ENCODE data around the gene TCF4.
A peak's percentile ranks its signal among the peaks of the same experiment; 100 is the strongest.

TCF4 gene

DNA sequence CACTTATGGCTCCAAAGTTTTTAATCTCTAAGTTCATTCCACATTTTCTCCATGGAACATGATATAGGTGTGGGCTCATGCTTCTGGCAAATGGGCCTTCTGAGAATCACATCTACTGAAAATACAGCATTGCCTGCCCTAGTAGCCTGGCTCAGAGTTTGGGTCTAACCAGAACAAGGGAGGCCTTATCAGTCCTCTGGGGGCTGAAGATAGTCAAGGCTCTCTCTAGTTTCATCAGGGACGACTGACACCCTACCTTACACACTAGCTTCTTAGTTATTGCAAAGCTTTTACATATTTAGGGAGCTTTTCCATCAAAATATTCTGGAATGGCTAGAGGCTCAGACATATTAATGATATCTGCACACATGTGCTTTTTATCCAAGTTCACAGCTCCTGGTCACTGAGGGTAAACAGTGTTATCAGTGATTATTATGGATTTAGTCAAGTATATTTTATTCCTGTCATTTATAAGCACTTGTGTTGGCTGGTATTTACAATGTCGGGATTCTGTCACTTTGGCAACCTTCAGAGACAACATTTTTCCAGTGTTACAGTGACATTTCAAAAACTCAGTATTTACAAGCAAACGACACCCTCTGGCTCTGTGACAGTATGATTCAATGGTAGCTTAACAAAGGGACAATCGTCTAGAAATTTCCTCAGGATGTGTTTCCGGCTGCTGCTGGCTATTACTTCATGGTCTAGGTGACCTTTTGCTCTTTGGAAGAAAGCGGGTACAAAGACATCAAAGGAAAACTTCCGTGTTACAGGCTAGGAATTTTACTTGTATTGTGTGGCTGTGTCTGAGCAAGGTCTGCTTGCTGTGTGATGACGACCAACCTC lies 200.6 kb downstream of the TCF4 start:
- H3K36me3 ChIP-seq (ENCODE audit: control insufficient read depth in 4 of 4, insufficient read depth in 4 of 4, low read length in 3 of 4): peaks cover 0 to 13% (median 10%) of the 10 kb centered on the region in 4 experiments
- POLR2A ChIA-PET: no interaction called here
- H3K4me1 ChIP-seq (ENCODE audit: control extremely low read depth in 1 of 4, control insufficient read depth in 4 of 4, insufficient read depth in 4 of 4, low read length in 3 of 4): no peaks in the 10 kb centered on the region
- no peaks in the 10 kb centered on the region for H3K27me3 ChIP-seq (replicated peaks in 2 of 5; ENCODE audit: control insufficient read depth in 4 of 5, insufficient read depth in 5 of 5, low read length in 4 of 5)
- H3K27ac ChIP-seq (ENCODE audit: insufficient read depth in 1 of 2, low read depth in 1 of 2, low read length in 2 of 2, poor library complexity in 1 of 2, severe bottlenecking in 2 of 2): no peak overlapping the region
- DNase-seq: no peak
- H3K4me3 ChIP-seq (ENCODE audit: control insufficient read depth in 1 of 7, extremely low read depth in 1 of 7, insufficient read depth in 4 of 7, low read depth in 2 of 7, low read length in 6 of 7): no peak overlapping the region
- WGBS (ENCODE audit: insufficient coverage): 100% methylated on average over 4 of the region's 8 CpGs
- CTCF ChIA-PET: interaction anchor here (0.7 kb wide), 1 partner anchor 44 kb away, joined by 3 read pairs; no protein-coding TSS in a partner anchor
- peaks cover 0 to 14% (median 6%) of the 10 kb centered on the region in 5 experiments for H3K9me3 ChIP-seq (ENCODE audit: control extremely low read depth in 1 of 5, control insufficient read depth in 4 of 5, insufficient read depth in 2 of 5, low read depth in 1 of 5, low read length in 4 of 5)

DNA sequence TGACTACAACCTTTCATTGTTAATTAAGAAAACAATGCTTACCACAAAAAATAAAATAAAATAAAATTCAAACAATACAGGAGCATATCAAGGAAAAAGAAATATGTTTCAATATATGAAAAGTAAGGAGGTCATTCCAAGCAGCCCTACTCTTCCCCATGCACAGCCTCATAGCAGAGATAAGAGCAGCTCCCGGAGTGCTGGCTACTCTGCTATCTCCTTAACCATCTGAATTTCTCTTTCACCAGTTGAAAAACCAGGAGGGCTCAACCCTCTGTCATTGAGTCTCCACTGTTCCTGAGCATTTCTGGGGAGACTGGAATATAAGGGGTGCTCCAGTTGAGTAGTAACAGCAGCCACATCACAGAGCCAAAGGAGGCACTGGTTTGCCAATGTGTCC lies 201.4 kb downstream of the TCF4 start:
- no peak overlapping the region for H3K27ac ChIP-seq (ENCODE audit: insufficient read depth in 1 of 2, low read depth in 1 of 2, low read length in 2 of 2, poor library complexity in 1 of 2, severe bottlenecking in 2 of 2)
- 100% methylated on average over 1 of the region's 1 CpG for WGBS (ENCODE audit: insufficient coverage)

DNA sequence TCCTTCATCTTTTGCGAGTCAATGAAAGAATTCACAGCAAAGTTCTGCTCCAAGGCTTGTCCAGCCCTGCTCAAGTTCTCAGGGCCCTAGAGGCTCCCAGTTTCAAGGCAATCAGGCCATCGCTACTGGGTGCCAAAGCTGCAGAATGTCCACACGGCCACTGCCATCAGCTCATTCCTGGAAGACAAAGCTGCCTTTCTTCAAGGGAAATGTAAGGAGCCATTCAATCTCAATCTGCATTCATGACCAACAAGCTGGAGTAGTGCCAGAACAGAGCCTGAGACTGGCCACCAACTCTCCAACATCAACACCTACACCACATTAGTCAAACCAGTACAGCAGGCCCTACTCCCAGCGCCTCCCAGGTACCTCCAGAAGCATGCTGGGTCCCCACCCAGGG lies 202.2 kb downstream of the TCF4 start:
- Histone ChIP-seq H3K27ac (ENCODE audit: insufficient read depth in 1 of 2, low read depth in 1 of 2, low read length in 2 of 2, poor library complexity in 1 of 2, severe bottlenecking in 2 of 2) (no peak overlapping the region), H3K36me3 (ENCODE audit: control insufficient read depth in 4 of 4, insufficient read depth in 4 of 4, low read length in 3 of 4) (peaks cover 0 to 15% (median 10%) of the 10 kb centered on the region in 4 experiments), H3K27me3 (replicated peaks in 2 of 5; ENCODE audit: control insufficient read depth in 4 of 5, insufficient read depth in 5 of 5, low read length in 4 of 5) (no peaks in the 10 kb centered on the region), H3K9me3 (ENCODE audit: control extremely low read depth in 1 of 5, control insufficient read depth in 4 of 5, insufficient read depth in 2 of 5, low read depth in 1 of 5, low read length in 4 of 5) (peaks cover 0 to 23% (median 8%) of the 10 kb centered on the region in 5 experiments), H3K4me1 (ENCODE audit: control extremely low read depth in 1 of 4, control insufficient read depth in 4 of 4, insufficient read depth in 4 of 4, low read length in 3 of 4) (no peaks in the 10 kb centered on the region), H3K4me3 (ENCODE audit: control insufficient read depth in 1 of 7, extremely low read depth in 1 of 7, insufficient read depth in 4 of 7, low read depth in 2 of 7, low read length in 6 of 7) (no peak overlapping the region)
- 97% methylated on average over 3 of the region's 4 CpGs for WGBS (ENCODE audit: insufficient coverage)
- POLR2A ChIA-PET: no interaction called here
- CTCF ChIA-PET: interaction anchor here (0.6 to 1.0 kb wide), 3 partner anchors 10 to 29 kb away, joined by 3 to 4 read pairs (median 3); no protein-coding TSS in a partner anchor
- DNase-seq: no peak

More for the DNA sequence above, 201.4 kb downstream of the TCF4 start:
- peaks cover 0 to 13% (median 10%) of the 10 kb centered on the region in 4 experiments for H3K36me3 ChIP-seq (ENCODE audit: control insufficient read depth in 4 of 4, insufficient read depth in 4 of 4, low read length in 3 of 4)
- no peaks in the 10 kb centered on the region for H3K4me1 ChIP-seq (ENCODE audit: control extremely low read depth in 1 of 4, control insufficient read depth in 4 of 4, insufficient read depth in 4 of 4, low read length in 3 of 4)
- no peak for DNase-seq
- no peaks in the 10 kb centered on the region for H3K27me3 ChIP-seq (replicated peaks in 2 of 5; ENCODE audit: control insufficient read depth in 4 of 5, insufficient read depth in 5 of 5, low read length in 4 of 5)
- H3K9me3 ChIP-seq (ENCODE audit: control extremely low read depth in 1 of 5, control insufficient read depth in 4 of 5, insufficient read depth in 2 of 5, low read depth in 1 of 5, low read length in 4 of 5): peaks cover 0 to 18% (median 8%) of the 10 kb centered on the region in 5 experiments
- CTCF ChIA-PET: interaction anchor here (0.9 to 1.0 kb wide), 2 partner anchors 14 to 29 kb away, joined by 3 read pairs; no protein-coding TSS in a partner anchor
- POLR2A ChIA-PET: no interaction called here
- H3K4me3 ChIP-seq (ENCODE audit: control insufficient read depth in 1 of 7, extremely low read depth in 1 of 7, insufficient read depth in 4 of 7, low read depth in 2 of 7, low read length in 6 of 7): no peak overlapping the region

DNA sequence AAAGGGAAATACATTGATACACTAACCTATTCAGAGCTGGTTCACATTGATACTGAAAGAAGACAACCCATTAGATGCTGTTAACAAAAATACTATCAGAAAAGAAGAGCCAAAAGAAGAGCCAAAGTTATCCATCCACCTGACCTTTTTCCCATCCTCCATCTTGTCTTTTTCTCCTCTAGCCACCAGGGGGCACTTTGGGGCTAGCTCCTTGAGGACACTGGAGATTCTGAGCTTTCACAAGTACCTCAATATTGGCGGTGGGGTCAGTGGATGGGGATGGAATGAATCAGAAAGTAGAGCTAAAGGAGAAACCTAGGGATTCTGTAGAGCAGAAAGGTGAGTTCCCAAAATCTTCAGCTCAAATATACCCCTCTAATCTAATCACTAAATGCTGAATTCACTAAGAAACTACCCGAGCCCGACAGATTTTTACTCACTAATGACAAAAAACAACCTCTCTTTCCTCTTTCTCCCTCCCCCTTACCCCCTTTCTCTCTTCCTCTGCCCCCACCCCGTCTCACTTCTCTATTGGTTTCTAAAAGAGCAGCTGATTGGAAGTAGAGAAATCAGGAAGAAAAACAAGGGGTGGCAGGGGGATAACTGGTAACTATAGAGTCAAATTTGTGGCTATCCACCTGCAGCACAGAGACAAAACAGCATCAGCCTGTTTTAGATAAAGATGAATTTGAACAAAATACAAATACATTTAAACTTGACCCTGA lies 203.3 kb downstream of the TCF4 start:
- no peak overlapping the region for H3K27ac ChIP-seq (ENCODE audit: insufficient read depth in 1 of 2, low read depth in 1 of 2, low read length in 2 of 2, poor library complexity in 1 of 2, severe bottlenecking in 2 of 2)
- CTCF ChIA-PET: interaction anchor here (0.6 to 1.5 kb wide), 4 partner anchors 9 to 930 kb away, joined by 3 to 6 read pairs (median 3); no protein-coding TSS in a partner anchor
- H3K4me3 ChIP-seq (ENCODE audit: control insufficient read depth in 1 of 7, extremely low read depth in 1 of 7, insufficient read depth in 4 of 7, low read depth in 2 of 7, low read length in 6 of 7): no peak overlapping the region
- POLR2A ChIA-PET: interaction anchor here (0.7 kb wide), 1 partner anchor 31 kb away, joined by 3 read pairs; no protein-coding TSS in a partner anchor
- H3K27me3 ChIP-seq (replicated peaks in 2 of 5; ENCODE audit: control insufficient read depth in 4 of 5, insufficient read depth in 5 of 5, low read length in 4 of 5): no peaks in the 10 kb centered on the region
- 100% methylated on average over 2 of the region's 4 CpGs for WGBS (ENCODE audit: insufficient coverage)
- H3K9me3 ChIP-seq (ENCODE audit: control extremely low read depth in 1 of 5, control insufficient read depth in 4 of 5, insufficient read depth in 2 of 5, low read depth in 1 of 5, low read length in 4 of 5): peaks cover 0 to 26% (median 8%) of the 10 kb centered on the region in 5 experiments
- DNase-seq: peak in 2 of 3 donors; percentile 25
- no peaks in the 10 kb centered on the region for H3K4me1 ChIP-seq (ENCODE audit: control extremely low read depth in 1 of 4, control insufficient read depth in 4 of 4, insufficient read depth in 4 of 4, low read length in 3 of 4)
- H3K36me3 ChIP-seq (ENCODE audit: control insufficient read depth in 4 of 4, insufficient read depth in 4 of 4, low read length in 3 of 4): peaks cover 0 to 15% (median 11%) of the 10 kb centered on the region in 4 experiments

DNA sequence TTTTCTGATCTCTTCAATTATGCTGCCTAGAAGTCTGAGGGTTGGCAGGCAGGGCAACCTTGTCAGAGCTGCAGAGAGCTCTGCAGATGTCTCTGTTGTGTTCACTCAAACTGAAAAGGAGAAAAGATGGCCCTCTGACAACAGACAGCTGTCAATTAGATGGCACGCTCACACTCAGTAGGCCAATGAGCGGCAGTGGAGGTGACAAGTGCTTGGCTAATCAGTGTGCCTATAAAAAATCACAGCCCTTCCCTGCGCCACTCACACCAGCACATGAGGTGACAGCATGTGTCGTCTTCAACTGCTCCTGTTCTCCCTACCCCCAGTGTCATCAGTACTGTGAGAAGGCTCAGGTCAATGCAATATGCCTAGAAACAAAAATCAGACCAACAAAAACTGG lies 203.9 kb downstream of the TCF4 start:
- H3K36me3 ChIP-seq (ENCODE audit: control insufficient read depth in 4 of 4, insufficient read depth in 4 of 4, low read length in 3 of 4): peaks cover 4 to 13% (median 11%) of the 10 kb centered on the region in 4 experiments
- H3K4me3 ChIP-seq (ENCODE audit: control insufficient read depth in 1 of 7, extremely low read depth in 1 of 7, insufficient read depth in 4 of 7, low read depth in 2 of 7, low read length in 6 of 7): no peak overlapping the region
- H3K4me1 ChIP-seq (ENCODE audit: control extremely low read depth in 1 of 4, control insufficient read depth in 4 of 4, insufficient read depth in 4 of 4, low read length in 3 of 4): no peaks in the 10 kb centered on the region
- ChIA-PET POLR2A (no interaction called here), CTCF (interaction anchor here (0.6 to 1.5 kb wide), 4 partner anchors 10 to 931 kb away, joined by 3 to 6 read pairs (median 3); no protein-coding TSS in a partner anchor)
- DNase-seq: no peak
- whole genome bisulfite sequencing (ENCODE audit: insufficient coverage): 93% methylated on average over 3 of the region's 4 CpGs
- no peaks in the 10 kb centered on the region for H3K27me3 ChIP-seq (replicated peaks in 2 of 5; ENCODE audit: control insufficient read depth in 4 of 5, insufficient read depth in 5 of 5, low read length in 4 of 5)
- peaks cover 0 to 26% (median 8%) of the 10 kb centered on the region in 5 experiments for H3K9me3 ChIP-seq (ENCODE audit: control extremely low read depth in 1 of 5, control insufficient read depth in 4 of 5, insufficient read depth in 2 of 5, low read depth in 1 of 5, low read length in 4 of 5)
- H3K27ac ChIP-seq (ENCODE audit: insufficient read depth in 1 of 2, low read depth in 1 of 2, low read length in 2 of 2, poor library complexity in 1 of 2, severe bottlenecking in 2 of 2): no peak overlapping the region

DNA sequence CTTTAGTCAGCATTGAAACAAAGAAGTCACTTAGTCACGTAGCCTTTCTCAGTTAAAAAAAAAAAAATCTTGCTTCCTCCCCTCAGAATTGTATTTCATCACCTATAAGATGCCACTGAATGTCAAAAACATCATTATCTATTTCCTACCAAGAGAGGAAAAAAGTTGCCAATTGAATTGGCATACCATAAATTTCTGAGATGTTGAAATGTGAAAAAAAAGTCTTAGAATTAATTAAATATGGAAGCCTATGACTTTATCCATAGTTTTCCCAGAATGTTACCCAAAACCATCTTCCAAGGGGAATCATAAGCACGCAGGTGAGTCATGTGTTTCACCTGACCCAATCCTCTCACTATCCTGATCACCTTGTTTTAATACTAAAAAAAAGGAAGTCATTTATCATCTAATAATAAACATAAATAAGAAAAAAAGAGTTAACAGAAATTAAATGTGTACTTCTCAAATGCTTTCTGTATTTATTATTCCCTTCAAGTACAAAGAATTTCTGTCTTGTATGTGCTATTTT lies 205.7 kb downstream of the TCF4 start:
- Histone ChIP-seq H3K36me3 (ENCODE audit: control insufficient read depth in 4 of 4, insufficient read depth in 4 of 4, low read length in 3 of 4) (peaks cover 4 to 14% (median 10%) of the 10 kb centered on the region in 4 experiments), H3K9me3 (ENCODE audit: control extremely low read depth in 1 of 5, control insufficient read depth in 4 of 5, insufficient read depth in 2 of 5, low read depth in 1 of 5, low read length in 4 of 5) (peaks cover 0 to 26% (median 8%) of the 10 kb centered on the region in 5 experiments), H3K4me3 (ENCODE audit: control insufficient read depth in 1 of 7, extremely low read depth in 1 of 7, insufficient read depth in 4 of 7, low read depth in 2 of 7, low read length in 6 of 7) (no peak overlapping the region), H3K27me3 (replicated peaks in 2 of 5; ENCODE audit: control insufficient read depth in 4 of 5, insufficient read depth in 5 of 5, low read length in 4 of 5) (no peaks in the 10 kb centered on the region), H3K4me1 (ENCODE audit: control extremely low read depth in 1 of 4, control insufficient read depth in 4 of 4, insufficient read depth in 4 of 4, low read length in 3 of 4) (no peaks in the 10 kb centered on the region), H3K27ac (ENCODE audit: insufficient read depth in 1 of 2, low read depth in 1 of 2, low read length in 2 of 2, poor library complexity in 1 of 2, severe bottlenecking in 2 of 2) (no peak overlapping the region)
- CTCF ChIA-PET: interaction anchor here (1.7 kb wide), 1 partner anchor 14 kb away, joined by 5 read pairs; no protein-coding TSS in a partner anchor
- peak in 1 of 3 donors; percentile 28 for DNase-seq
- no CpG with 5 or more reads among the region's 2 CpGs for whole genome bisulfite sequencing (ENCODE audit: insufficient coverage)
- POLR2A ChIA-PET: interaction anchor here (0.7 kb wide), 1 partner anchor 839 kb away, joined by 5 read pairs; no protein-coding TSS in a partner anchor
